GM13977 (cell line): Measurements from ENCODE around the gene EIPR1.

Experiments
- DNase-seq: peaks from one replicate; pipeline ENCODE4 v3.0.0; 2012; ENCODE audit warnings: low spot score
- CTCF ChIP-seq: IDR thresholded peaks from 2 replicates; pipeline ENCODE4 v1.5.1; 2012; ENCODE audit warnings: mild to moderate bottlenecking, control low read depth; ENCODE audit not compliant: insufficient read depth; ENCODE audit errors: extremely low read depth, missing control alignments
- in situ Hi-C: fragments of 300-500 bp; cut with MboI; formaldehyde crosslinking; loops from one replicate; pipeline ENCODE4 v1.12.0; 2022; ENCODE audit warnings: low sequenced_read_pairs, low pct_unique_long_range_greater_than_20kb, mixed read lengths, inconsistent platforms; ENCODE audit not compliant: unreplicated experiment

The EIPR1 gene

GRCh38 chr2:3179208-3179607, 198.4 kb downstream of the EIPR1 start:
- TF ChIP-seq CTCF = peak; percentile 52
- no peak for DNase-seq
- in situ Hi-C loops = no loop called here

- in situ Hi-C loops = no loop called here
- no peak for TF ChIP-seq CTCF
- no peak for DNase-seq
Measured at GRCh38 chr2:3178578-3179031, 199.0 kb downstream of the EIPR1 start.

- in situ Hi-C loops = no loop called here
- no peak for TF ChIP-seq CTCF
- no peak for DNase-seq
Measured at GRCh38 chr2:3177891-3178577, 199.6 kb downstream of the EIPR1 start.

- in situ Hi-C loops = no loop called here
- no peak for TF ChIP-seq CTCF
- DNase-seq = no peak
Measured at GRCh38 chr2:3176869-3177255, 200.8 kb downstream of the EIPR1 start.

- DNase-seq = no peak
- no peak for TF ChIP-seq CTCF
- in situ Hi-C loops = no loop called here
Measured at GRCh38 chr2:3176071-3176868, 201.3 kb downstream of the EIPR1 start.

GRCh38 chr2:3175568-3175955, 202.1 kb downstream of the EIPR1 start:
- in situ Hi-C loops = no loop called here
- DNase-seq = no peak
- no peak for TF ChIP-seq CTCF
